CD14-positive monocyte (primary cell): ENCODE measurements around the gene HNRNPUL1. TPM values are rescaled to one million over a fixed set of nuclear protein-coding genes. Genes with fewer than 3 reads are reported as not detected.

Source experiments
- DNase-seq, 3 donors: peaks; one replicate each; pipeline ENCODE4 v3.0.0-alpha.2; 2011 to 2022
- H2AFZ ChIP-seq: 2 replicates; pipeline ENCODE4 v1.6.0; 2012; ENCODE audit warnings: mild to moderate bottlenecking, low read depth, low read length, inconsistent platforms; ENCODE audit not compliant: insufficient read depth, poor library complexity, severe bottlenecking
- H3K27ac ChIP-seq, 2 donors: 1 replicate in 1 of 2; 2 replicates in 1 of 2; pipeline ENCODE4 v1.5.1; 2012 to 2013; ENCODE audit warnings: low read length in 2 of 2, control low read depth in 1 of 2, inconsistent platforms in 1 of 2, low read depth in 1 of 2, mild to moderate bottlenecking in 1 of 2
- H3K27me3 ChIP-seq, 2 donors: one replicate each; pipeline versions ENCODE4 v1.6.0 to v1.6.1; 2011 to 2013; ENCODE audit warnings: low read length in 2 of 2; ENCODE audit not compliant: control insufficient read depth in 2 of 2, insufficient read depth in 2 of 2
- H3K36me3 ChIP-seq, 2 donors: replicated peaks in 1 of 2; 1 replicate in 1 of 2; 2 replicates in 1 of 2; pipeline versions ENCODE4 v1.5.1 to v1.6.1; 2012 to 2013; ENCODE audit warnings: low read length in 2 of 2, control low read depth in 1 of 2, inconsistent platforms in 1 of 2, mild to moderate bottlenecking in 1 of 2; ENCODE audit not compliant: insufficient read depth in 2 of 2, control insufficient read depth in 1 of 2
- H3K4me1 ChIP-seq, 2 donors: 1 replicate in 1 of 2; 2 replicates in 1 of 2; pipeline versions ENCODE4 v1.5.1 to v1.6.1; 2012 to 2013; ENCODE audit warnings: low read length in 2 of 2, control low read depth in 1 of 2, inconsistent platforms in 1 of 2, mild to moderate bottlenecking in 1 of 2, moderate library complexity in 1 of 2; ENCODE audit not compliant: insufficient read depth in 2 of 2, control insufficient read depth in 1 of 2
- H3K4me2 ChIP-seq: replicated peaks from 2 replicates; pipeline ENCODE3; 2012; ENCODE audit warnings: low read length, moderate library complexity, mild to moderate bottlenecking; ENCODE audit not compliant: poor library complexity, severe bottlenecking; ENCODE audit errors: extremely low read depth
- H3K4me3 ChIP-seq, 3 experiments: fragments of 200-600 bp in 1 of 3; sonication (generic) in 1 of 3; replicated peaks in 1 of 3; 1 replicate in 2 of 3; 2 replicates in 1 of 3; pipeline ENCODE4 v1.5.1; 2011 to 2013; ENCODE audit warnings: low read length in 3 of 3, mild to moderate bottlenecking in 3 of 3, control low read depth in 2 of 3, low read depth in 2 of 3, inconsistent platforms in 1 of 3, moderate library complexity in 1 of 3
- H3K79me2 ChIP-seq: 2 replicates; pipeline ENCODE4 v1.6.0; 2012; ENCODE audit warnings: mild to moderate bottlenecking, control low read depth, inconsistent platforms, low read length, moderate library complexity; ENCODE audit not compliant: insufficient read depth
- H3K9ac ChIP-seq: 2 replicates; pipeline ENCODE4 v1.6.0; 2017; ENCODE audit warnings: low read length, mild to moderate bottlenecking; ENCODE audit not compliant: insufficient read depth, poor library complexity, severe bottlenecking
- H3K9me3 ChIP-seq, 2 donors: replicated peaks in 1 of 2; 1 replicate in 1 of 2; 2 replicates in 1 of 2; pipeline versions ENCODE4 v1.5.1 to v1.6.1; 2012 to 2013; ENCODE audit warnings: low read length in 2 of 2, control low read depth in 1 of 2; ENCODE audit not compliant: control insufficient read depth in 1 of 2, insufficient read depth in 1 of 2
- H4K20me1 ChIP-seq: 2 replicates; pipeline ENCODE4 v1.6.0; 2012; ENCODE audit warnings: mild to moderate bottlenecking, low read length, control low read depth, moderate library complexity; ENCODE audit not compliant: insufficient read depth
- H3K27ac Mint-ChIP-seq, 7 donors: one replicate each; pipeline ENCODE4 v1.8.0; 2020; ENCODE audit warnings: mild to moderate bottlenecking in 7 of 7, mixed read lengths in 7 of 7, moderate library complexity in 6 of 7, inconsistent platforms in 2 of 7
- H3K27me3 Mint-ChIP-seq, 3 donors: one replicate each; pipeline ENCODE4 v1.8.0; 2021 to 2022; ENCODE audit warnings: low read depth in 3 of 3, mild to moderate bottlenecking in 3 of 3, mixed read lengths in 3 of 3, moderate library complexity in 3 of 3, inconsistent platforms in 1 of 3
- H3K36me3 Mint-ChIP-seq, 2 donors: one replicate each; pipeline ENCODE4 v1.8.0; 2020; ENCODE audit warnings: mixed read lengths in 2 of 2, inconsistent platforms in 1 of 2, mild to moderate bottlenecking in 1 of 2
- H3K4me1 Mint-ChIP-seq: one replicate; pipeline ENCODE4 v1.8.0; 2020; ENCODE audit warnings: mild to moderate bottlenecking, mixed read lengths
- H3K4me3 Mint-ChIP-seq, 2 donors: one replicate each; pipeline ENCODE4 v1.8.0; 2020; ENCODE audit warnings: mild to moderate bottlenecking in 2 of 2, mixed read lengths in 2 of 2, moderate library complexity in 1 of 2
- H3K9me3 Mint-ChIP-seq, 7 donors: one replicate each; pipeline ENCODE4 v1.8.0; 2020 to 2022; ENCODE audit warnings: mixed read lengths in 7 of 7, mild to moderate bottlenecking in 6 of 7, moderate library complexity in 6 of 7, inconsistent platforms in 2 of 7
- CTCF ChIP-seq: fragments of 200-600 bp; IDR thresholded peaks from one replicate; pipeline ENCODE4 v1.8.0; 2022; ENCODE audit warnings: antibody characterized with exemption, mild to moderate bottlenecking
- WGBS: methylation state at CpG from one replicate; pipeline ENCODE4 v1.1.5; 2013; ENCODE audit warnings: missing lambda C conversion rate; ENCODE audit not compliant: insufficient coverage; 5-methylcytosine and 5-hydroxymethylcytosine counted together
- intact Hi-C, 2 donors: fragments of 100-400 bp; cut with micrococcal nuclease; formaldehyde crosslinking; loops; one replicate each; pipeline versions ENCODE4 v1.15.0 to v1.15.1; 2023
- polyA plus RNA-seq, 3 donors: library from polyadenylated mRNA; depleted of rRNA in 1 of 3; unstranded in 2 of 3; stranded (reverse) in 1 of 3; fragments of 300-500 nt in 2 of 3; fragments of >200 nt in 1 of 3; fragmentation: Illumina TruSeq in 2 of 3; gene quantifications; 1 replicate in 2 of 3; 2 replicates in 1 of 3; pipeline ENCODE4 v1.2.3, GENCODE V29; 2012 to 2021

HNRNPUL1 gene
- polyA plus RNA-seq, 3 donors: 22.6 to 55.3 (median 30.3) TPM

- Histone ChIP-seq H3K36me3 (peaks cover 33 to 34% of the 10 kb centered on the region in 2 donors), H3K4me3 (peak overlapping the region; percentile 0 to 62 (median 8)), H3K9ac (peak overlapping the region; percentile 80), H3K27me3 (no peaks in the 10 kb centered on the region), H4K20me1 (peaks cover 60% of the 10 kb centered on the region), H3K4me2 (peak overlapping the region; percentile 74), H2AFZ (no peak overlapping the region), H3K27ac (peak overlapping the region; percentile 90 to 96), H3K9me3 (no peaks in the 10 kb centered on the region), H3K4me1 (peaks cover 94 to 100% of the 10 kb centered on the region in 2 donors), H3K79me2 (peaks cover 46% of the 10 kb centered on the region)
- Mint-ChIP-seq H3K4me3 (peak overlapping the region; percentile 62 to 86), H3K9me3 (peaks cover 0 to 1% (median 0%) of the 10 kb centered on the region in 7 donors), H3K27me3 (peaks cover 0 to 2% (median 0%) of the 10 kb centered on the region in 3 donors), H3K27ac (peak overlapping the region; percentile 92 to 98 (median 95)), H3K4me1 (peaks cover 81% of the 10 kb centered on the region), H3K36me3 (peaks cover 49 to 63% of the 10 kb centered on the region in 2 donors)
- TF ChIP-seq CTCF: no peak
- intact Hi-C loops: loop anchor here in 1 of 2 donors (5.0 kb wide), 1 partner anchor 35 kb away; the partner anchor contains the start of gene B9D2
- 0% methylated on average over 6 of the region's 13 CpGs for WGBS
- DNase-seq: no peak
These were observed 63.0 kb downstream of the HNRNPUL1 start for GRCh38 chr19:41327076-41327575.

- Mint-ChIP-seq H3K4me3 (peak overlapping the region; percentile 84 to 93), H3K27me3 (peaks cover 0 to 2% (median 0%) of the 10 kb centered on the region in 3 donors), H3K9me3 (peaks cover 0 to 1% (median 0%) of the 10 kb centered on the region in 7 donors), H3K4me1 (peaks cover 80% of the 10 kb centered on the region), H3K27ac (peak overlapping the region; percentile 95 to 99 (median 99)), H3K36me3 (peaks cover 49 to 63% of the 10 kb centered on the region in 2 donors)
- Histone ChIP-seq H3K27me3 (no peaks in the 10 kb centered on the region), H3K36me3 (peaks cover 33 to 34% of the 10 kb centered on the region in 2 donors), H3K27ac (peak overlapping the region; percentile 90 to 96), H2AFZ (no peak overlapping the region), H3K9ac (peak overlapping the region; percentile 80), H4K20me1 (peaks cover 60% of the 10 kb centered on the region), H3K79me2 (peaks cover 51% of the 10 kb centered on the region), H3K4me2 (peak overlapping the region; percentile 74), H3K9me3 (no peaks in the 10 kb centered on the region), H3K4me1 (peaks cover 93 to 100% of the 10 kb centered on the region in 2 donors), H3K4me3 (peak overlapping the region; percentile 0 to 62 (median 38))
- 1% methylated on average over 33 of the region's 33 CpGs for WGBS
- intact Hi-C loops: loop anchor here in 1 of 2 donors (2.0 to 5.0 kb wide), 2 partner anchors 35 to 65 kb away; partner anchors contain the start of gene B9D2
- no peak for TF ChIP-seq CTCF
- peak; percentile 91 to 96 (median 93) for DNase-seq
These were observed 63.5 kb downstream of the HNRNPUL1 start for GRCh38 chr19:41327576-41328156.
